Astrocyte (in vitro differentiated cells and primary cell): Measurements from ENCODE around the gene SMAD7. TPM values are rescaled to one million over a fixed set of nuclear protein-coding genes. Genes with fewer than 3 reads are reported as not detected.

Experiments
- DNase-seq: peaks from one replicate; pipeline ENCODE4 v3.0.0-alpha.2; 2010; ENCODE audit warnings: low read depth
- FAIRE-seq: peaks from 2 replicates; lab custom pipeline; 2011; peaks lifted over from hg19 to GRCh38; lab: Jason Lieb, UNC
- H2AFZ ChIP-seq: 2 replicates; pipeline ENCODE4 v1.6.0; 2012; ENCODE audit warnings: low read depth, low read length, inconsistent platforms
- H3K27ac ChIP-seq: 2 replicates; pipeline ENCODE4 v1.5.1; 2011; ENCODE audit warnings: low read depth, low read length, inconsistent platforms
- H3K27me3 ChIP-seq: 2 replicates; pipeline ENCODE4 v1.6.0; 2011; ENCODE audit warnings: low read length, inconsistent platforms; ENCODE audit not compliant: insufficient read depth
- H3K36me3 ChIP-seq: 2 replicates; pipeline ENCODE4 v1.5.1; 2011; ENCODE audit warnings: low read length, inconsistent platforms; ENCODE audit not compliant: insufficient read depth
- H3K4me1 ChIP-seq: 2 replicates; pipeline ENCODE4 v1.5.1; 2011; ENCODE audit warnings: low read length, inconsistent platforms; ENCODE audit not compliant: insufficient read depth
- H3K4me2 ChIP-seq: 2 replicates; pipeline ENCODE4 v1.6.0; 2012; ENCODE audit warnings: low read length, inconsistent platforms
- H3K4me3 ChIP-seq: 2 replicates; pipeline ENCODE4 v1.5.1; 2011; ENCODE audit warnings: low read depth, mild to moderate bottlenecking, low read length, inconsistent platforms; ENCODE audit not compliant: insufficient read depth
- H3K79me2 ChIP-seq: 2 replicates; pipeline ENCODE4 v1.6.0; 2012; ENCODE audit warnings: mild to moderate bottlenecking, low read length, inconsistent platforms; ENCODE audit not compliant: insufficient read depth
- H3K9ac ChIP-seq: 2 replicates; pipeline ENCODE4 v1.6.0; 2012; ENCODE audit warnings: mild to moderate bottlenecking, low read length, inconsistent platforms
- H3K9me3 ChIP-seq: 2 replicates; pipeline ENCODE4 v1.5.1; 2012; ENCODE audit warnings: low read depth, mild to moderate bottlenecking, low read length, inconsistent platforms; ENCODE audit not compliant: insufficient read depth
- H4K20me1 ChIP-seq: 2 replicates; pipeline ENCODE4 v1.6.0; 2012; ENCODE audit warnings: low read length, inconsistent platforms; ENCODE audit not compliant: insufficient read depth
- H3K27ac Mint-ChIP-seq: one replicate; pipeline ENCODE4 v1.8.0; 2021; ENCODE audit warnings: mild to moderate bottlenecking, mixed read lengths; ENCODE audit not compliant: unreplicated experiment
- H3K27me3 Mint-ChIP-seq: one replicate; pipeline ENCODE4 v1.8.0; 2021; ENCODE audit warnings: low read depth, mixed read lengths; ENCODE audit not compliant: unreplicated experiment
- H3K36me3 Mint-ChIP-seq: one replicate; pipeline ENCODE4 v1.8.0; 2021; ENCODE audit warnings: low read depth, mixed read lengths; ENCODE audit not compliant: unreplicated experiment
- H3K4me1 Mint-ChIP-seq: one replicate; pipeline ENCODE4 v1.8.0; 2021; ENCODE audit warnings: low read depth, mixed read lengths; ENCODE audit not compliant: unreplicated experiment
- H3K4me3 Mint-ChIP-seq: one replicate; pipeline ENCODE4 v1.8.0; 2021; ENCODE audit warnings: mild to moderate bottlenecking, moderate library complexity, mixed read lengths; ENCODE audit not compliant: unreplicated experiment
- H3K9me3 Mint-ChIP-seq: one replicate; pipeline ENCODE4 v1.8.0; 2021; ENCODE audit warnings: mild to moderate bottlenecking, mixed read lengths; ENCODE audit not compliant: unreplicated experiment
- EZH2 ChIP-seq: IDR thresholded peaks from 2 replicates; pipeline ENCODE4 v1.6.1; 2012; ENCODE audit warnings: mild to moderate bottlenecking, low read length, inconsistent platforms; ENCODE audit not compliant: insufficient read depth
- total RNA-seq: library from RNA; stranded (reverse); gene quantifications from 2 replicates; pipeline ENCODE4 v1.2.1, GENCODE V29; 2021
- TF ChIP-seq, protein P1 (sequence below): IDR thresholded peaks from 2 replicates; pipeline ENCODE4 v1.5.1; 2011; ENCODE audit warnings: low read depth, mild to moderate bottlenecking, inconsistent platforms, low read length, moderate library complexity; ENCODE audit not compliant: insufficient read depth

SMAD7 gene
- total RNA-seq, 1 donor from 2014 or later: 62.9 TPM

DNA sequence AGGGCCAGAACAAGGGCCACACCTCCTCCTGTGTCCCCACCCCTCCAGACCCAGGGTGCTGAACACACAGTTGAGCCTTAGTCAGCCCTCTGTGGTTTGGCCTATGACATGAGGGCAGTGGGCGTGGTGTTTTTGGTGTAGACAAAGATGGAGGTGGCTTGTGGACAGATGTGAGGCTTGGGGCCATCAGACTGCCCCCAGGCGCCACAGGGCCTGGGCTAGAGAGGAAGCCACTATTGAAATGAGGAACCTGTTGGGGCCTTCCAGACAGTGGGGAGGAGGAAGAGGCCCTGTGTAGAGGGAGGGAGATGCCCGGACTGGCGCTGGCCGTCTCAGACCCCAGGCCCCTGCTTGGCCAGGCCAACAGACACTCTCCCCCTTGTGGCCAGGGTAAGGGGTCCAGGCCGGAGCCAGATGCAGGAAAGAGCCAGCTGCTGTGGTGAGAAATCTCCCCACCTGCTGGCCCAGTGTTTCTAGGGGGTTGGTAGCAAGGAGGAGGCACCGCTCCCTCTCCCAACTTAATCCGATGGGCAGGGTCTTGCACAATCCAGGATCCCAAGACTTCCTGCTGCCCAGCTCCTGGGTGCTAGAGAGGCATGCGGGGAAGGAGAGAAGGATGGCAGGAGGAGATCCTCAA is 53.8 kb downstream of the SMAD7 start:
- no peak overlapping the region for H3K4me2 ChIP-seq
- H3K4me3 ChIP-seq: no peak overlapping the region
- no peaks in the 10 kb centered on the region for H3K36me3 ChIP-seq
- peaks cover 7% of the 10 kb centered on the region for H3K4me1 Mint-ChIP-seq
- no peak overlapping the region for H3K27ac ChIP-seq
- peak overlapping the region; percentile 40 for H3K4me3 Mint-ChIP-seq
- H3K27ac Mint-ChIP-seq: peak overlapping the region; percentile 78
- H3K27me3 ChIP-seq: no peaks in the 10 kb centered on the region
- no peak for FAIRE-seq
- H2AFZ ChIP-seq: no peak overlapping the region
- TF ChIP-seq EZH2: no peak
- TF ChIP-seq, protein P1, sequence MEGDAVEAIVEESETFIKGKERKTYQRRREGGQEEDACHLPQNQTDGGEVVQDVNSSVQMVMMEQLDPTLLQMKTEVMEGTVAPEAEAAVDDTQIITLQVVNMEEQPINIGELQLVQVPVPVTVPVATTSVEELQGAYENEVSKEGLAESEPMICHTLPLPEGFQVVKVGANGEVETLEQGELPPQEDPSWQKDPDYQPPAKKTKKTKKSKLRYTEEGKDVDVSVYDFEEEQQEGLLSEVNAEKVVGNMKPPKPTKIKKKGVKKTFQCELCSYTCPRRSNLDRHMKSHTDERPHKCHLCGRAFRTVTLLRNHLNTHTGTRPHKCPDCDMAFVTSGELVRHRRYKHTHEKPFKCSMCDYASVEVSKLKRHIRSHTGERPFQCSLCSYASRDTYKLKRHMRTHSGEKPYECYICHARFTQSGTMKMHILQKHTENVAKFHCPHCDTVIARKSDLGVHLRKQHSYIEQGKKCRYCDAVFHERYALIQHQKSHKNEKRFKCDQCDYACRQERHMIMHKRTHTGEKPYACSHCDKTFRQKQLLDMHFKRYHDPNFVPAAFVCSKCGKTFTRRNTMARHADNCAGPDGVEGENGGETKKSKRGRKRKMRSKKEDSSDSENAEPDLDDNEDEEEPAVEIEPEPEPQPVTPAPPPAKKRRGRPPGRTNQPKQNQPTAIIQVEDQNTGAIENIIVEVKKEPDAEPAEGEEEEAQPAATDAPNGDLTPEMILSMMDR: no peak
- no peak for DNase-seq
- H4K20me1 ChIP-seq: no peaks in the 10 kb centered on the region
- peaks cover 4% of the 10 kb centered on the region for H3K9me3 ChIP-seq
- peaks cover 9% of the 10 kb centered on the region for H3K9me3 Mint-ChIP-seq
- peaks cover 2% of the 10 kb centered on the region for H3K36me3 Mint-ChIP-seq
- no peak overlapping the region for H3K9ac ChIP-seq
- peaks cover 6% of the 10 kb centered on the region for H3K27me3 Mint-ChIP-seq
- no peaks in the 10 kb centered on the region for H3K79me2 ChIP-seq
- H3K4me1 ChIP-seq: peaks cover 14% of the 10 kb centered on the region

DNA sequence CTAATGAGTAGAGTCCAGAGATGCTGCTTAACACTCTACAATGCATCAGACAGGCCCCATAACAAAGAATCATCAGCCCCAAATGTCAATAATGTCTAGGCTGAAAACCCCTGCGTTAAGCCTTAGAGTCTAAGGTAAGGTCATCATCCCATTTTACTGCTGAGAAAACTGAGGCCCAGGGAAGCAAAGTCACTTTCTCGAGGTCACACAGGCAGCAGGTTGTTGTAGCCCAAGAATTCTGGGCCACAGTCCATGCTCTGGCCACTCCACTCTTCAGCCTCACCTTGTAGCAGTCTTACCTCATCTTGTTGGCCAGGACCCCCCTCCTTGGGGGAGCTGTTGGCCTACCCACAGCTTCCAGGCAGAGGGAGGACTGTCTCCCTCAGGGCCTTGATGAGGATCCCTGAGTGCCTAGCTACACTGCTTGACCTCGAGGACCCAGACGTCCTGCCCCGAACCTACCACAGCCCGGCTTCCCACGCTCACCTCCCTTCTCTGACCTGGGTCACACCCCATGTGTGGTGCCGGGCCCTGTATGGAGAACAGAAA is 54.4 kb downstream of the SMAD7 start:
- H3K9me3 ChIP-seq: peaks cover 4% of the 10 kb centered on the region
- Mint-ChIP-seq H3K9me3 (peaks cover 9% of the 10 kb centered on the region), H3K36me3 (peaks cover 2% of the 10 kb centered on the region), H3K27me3 (peaks cover 6% of the 10 kb centered on the region), H3K4me1 (peaks cover 7% of the 10 kb centered on the region), H3K27ac (peak overlapping the region; percentile 78), H3K4me3 (no peak overlapping the region)
- no peak overlapping the region for H3K27ac ChIP-seq
- no peak overlapping the region for H3K9ac ChIP-seq
- no peak overlapping the region for H3K4me2 ChIP-seq
- H2AFZ ChIP-seq: no peak overlapping the region
- no peaks in the 10 kb centered on the region for H3K79me2 ChIP-seq
- H3K27me3 ChIP-seq: no peaks in the 10 kb centered on the region
- no peak for FAIRE-seq
- H3K4me3 ChIP-seq: no peak overlapping the region
- H3K36me3 ChIP-seq: no peaks in the 10 kb centered on the region
- H3K4me1 ChIP-seq: peaks cover 8% of the 10 kb centered on the region
- TF ChIP-seq EZH2: no peak
- TF ChIP-seq, protein P1: no peak
- no peaks in the 10 kb centered on the region for H4K20me1 ChIP-seq
- DNase-seq: no peak

DNA sequence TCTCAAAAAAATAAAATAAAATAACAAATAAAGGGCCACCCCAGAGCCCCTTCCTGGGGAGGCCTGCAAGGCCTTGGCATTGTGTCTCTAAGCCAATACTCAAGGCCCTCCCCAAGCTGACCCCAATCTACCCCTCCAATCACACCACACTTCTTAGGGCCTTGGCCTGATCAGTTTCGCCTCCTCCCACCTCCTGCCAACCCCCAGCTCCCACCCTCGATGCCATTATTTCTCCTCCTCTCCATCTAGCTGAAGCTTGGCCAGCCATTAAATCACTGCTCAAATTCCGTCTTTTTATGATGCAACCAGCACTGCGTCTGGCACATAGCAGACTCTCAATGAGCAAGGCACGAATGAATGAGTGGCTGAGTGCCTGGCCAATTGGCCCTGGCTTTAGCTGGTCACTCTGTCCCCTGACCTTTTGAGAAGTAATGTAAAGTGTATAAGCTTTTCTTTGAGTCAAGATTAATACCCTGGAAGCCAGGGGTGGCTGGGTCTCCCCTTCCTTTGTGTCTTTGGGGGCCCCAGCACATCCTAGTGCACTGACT is 55.9 kb downstream of the SMAD7 start:
- H3K9me3 ChIP-seq: peaks cover 4% of the 10 kb centered on the region
- Mint-ChIP-seq H3K4me1 (peaks cover 7% of the 10 kb centered on the region), H3K27ac (no peak overlapping the region), H3K27me3 (peaks cover 9% of the 10 kb centered on the region), H3K9me3 (peaks cover 6% of the 10 kb centered on the region), H3K36me3 (no peaks in the 10 kb centered on the region), H3K4me3 (no peak overlapping the region)
- H3K79me2 ChIP-seq: no peaks in the 10 kb centered on the region
- H3K4me1 ChIP-seq: peaks cover 7% of the 10 kb centered on the region
- no peak overlapping the region for H3K4me3 ChIP-seq
- no peak overlapping the region for H3K27ac ChIP-seq
- no peak overlapping the region for H3K4me2 ChIP-seq
- H4K20me1 ChIP-seq: no peaks in the 10 kb centered on the region
- no peaks in the 10 kb centered on the region for H3K27me3 ChIP-seq
- no peaks in the 10 kb centered on the region for H3K36me3 ChIP-seq
- FAIRE-seq (no peak), DNase-seq (no peak)
- no peak overlapping the region for H3K9ac ChIP-seq
- no peak overlapping the region for H2AFZ ChIP-seq
- TF ChIP-seq EZH2: no peak
- TF ChIP-seq, protein P1: no peak
